CD4-positive, alpha-beta T cell treated with Interleukin-1 beta for 1 hour (primary cell): Measurements from ENCODE around the gene CIB4.
A peak's percentile ranks its signal among the peaks of the same experiment; 100 is the strongest.

Experiments
- DNase-seq, 2 donors: peaks; one replicate each; pipeline ENCODE4 v3.0.0-alpha.2; 2020 to 2022

Gene CIB4

DNA sequence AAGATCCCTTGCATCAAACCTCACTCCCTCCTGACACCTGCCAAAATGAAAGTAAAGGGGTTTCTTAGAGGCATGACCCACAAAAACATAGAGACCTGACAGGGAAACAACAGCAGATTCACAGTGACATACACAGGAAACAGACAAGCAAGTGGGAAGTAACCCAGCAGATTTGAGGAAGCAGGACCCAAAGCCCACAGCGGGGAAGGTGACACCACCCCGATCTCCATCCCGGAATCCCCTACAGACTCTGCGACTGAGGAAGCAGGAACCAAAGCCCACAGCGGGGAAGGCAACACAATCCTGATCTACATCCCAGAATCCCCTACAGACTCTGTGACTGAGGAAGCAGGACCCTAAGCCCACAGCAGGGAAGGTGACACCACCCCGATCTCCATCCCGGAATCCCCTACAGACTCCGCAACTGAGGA, 21.6 kb downstream of the CIB4 start:
- DNase-seq = no peak

GRCh38 chr2:26619096-26619495, 22.1 kb downstream of the CIB4 start:
- no peak for DNase-seq

- no peak for DNase-seq
Observed at GRCh38 chr2:26618611-26619010, 22.6 kb downstream of the CIB4 start.

DNA sequence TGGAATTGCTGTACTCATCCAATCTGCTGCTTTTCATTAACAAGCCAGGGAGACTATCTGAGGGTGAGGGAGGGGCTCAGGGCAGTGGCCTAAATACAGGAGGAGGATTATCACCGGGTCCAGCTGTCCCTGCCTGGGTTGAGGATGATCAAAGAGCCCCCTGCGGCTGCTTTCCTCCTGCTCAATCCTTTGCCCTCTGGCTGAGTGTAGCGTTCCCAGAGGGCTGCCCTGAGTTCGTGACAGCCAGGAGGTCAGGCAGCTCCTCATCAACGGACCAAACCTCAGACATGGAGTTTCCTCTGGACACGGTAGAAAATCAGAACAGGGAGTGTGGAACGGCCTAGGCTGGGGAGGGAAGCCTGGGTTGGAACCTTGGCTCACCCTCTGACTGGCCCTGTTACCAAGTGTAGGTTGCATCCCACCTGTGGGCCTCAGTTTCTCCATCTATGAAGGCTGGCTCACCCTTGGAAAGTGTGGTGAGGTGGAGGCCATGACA, 23.5 kb downstream of the CIB4 start:
- no peak for DNase-seq

DNA sequence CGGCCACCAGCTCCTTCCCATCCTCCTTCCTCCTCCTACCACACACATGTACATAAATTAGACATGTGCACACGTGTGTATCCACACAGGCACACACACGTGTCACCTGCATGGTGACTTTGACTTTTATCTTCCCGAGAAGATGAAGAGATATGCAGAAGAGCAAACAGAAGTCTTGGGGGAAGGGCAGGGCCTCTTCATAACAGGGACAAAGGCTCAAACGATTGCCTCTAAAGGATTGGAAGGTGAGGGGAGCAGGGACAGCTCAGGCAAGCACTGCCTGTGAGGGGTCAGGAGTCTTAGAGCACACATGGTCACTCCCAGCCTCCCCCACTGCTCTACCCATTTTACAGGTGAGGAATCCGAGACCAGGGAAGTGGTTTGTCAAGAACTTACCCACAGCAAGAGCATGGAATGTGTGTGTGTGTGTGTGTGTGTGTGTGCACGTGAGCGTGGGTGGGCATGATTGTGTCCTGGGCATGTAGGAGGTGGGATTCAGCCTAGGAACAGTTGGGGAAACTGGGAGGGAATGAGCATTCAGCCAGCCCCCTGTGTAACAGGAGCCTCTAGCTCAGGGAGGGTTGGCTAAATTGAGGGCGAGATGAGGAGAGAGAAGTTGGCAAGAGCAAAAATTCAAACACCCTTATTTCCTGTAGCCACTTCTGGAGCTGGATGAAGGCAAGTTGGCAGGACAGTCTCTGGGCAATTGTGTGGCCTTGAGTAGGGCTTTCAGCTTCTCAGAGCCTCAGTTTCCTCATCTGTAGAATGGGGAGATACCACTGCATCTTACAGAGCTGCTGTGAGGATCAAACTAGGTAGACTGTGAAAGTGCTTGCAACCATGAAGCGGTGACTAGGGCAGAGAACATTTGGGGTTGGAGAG, 24.2 kb downstream of the CIB4 start:
- no peak for DNase-seq

- DNase-seq = no peak
Observed at GRCh38 chr2:26615860-26616705, 25.1 kb downstream of the CIB4 start.

DNA sequence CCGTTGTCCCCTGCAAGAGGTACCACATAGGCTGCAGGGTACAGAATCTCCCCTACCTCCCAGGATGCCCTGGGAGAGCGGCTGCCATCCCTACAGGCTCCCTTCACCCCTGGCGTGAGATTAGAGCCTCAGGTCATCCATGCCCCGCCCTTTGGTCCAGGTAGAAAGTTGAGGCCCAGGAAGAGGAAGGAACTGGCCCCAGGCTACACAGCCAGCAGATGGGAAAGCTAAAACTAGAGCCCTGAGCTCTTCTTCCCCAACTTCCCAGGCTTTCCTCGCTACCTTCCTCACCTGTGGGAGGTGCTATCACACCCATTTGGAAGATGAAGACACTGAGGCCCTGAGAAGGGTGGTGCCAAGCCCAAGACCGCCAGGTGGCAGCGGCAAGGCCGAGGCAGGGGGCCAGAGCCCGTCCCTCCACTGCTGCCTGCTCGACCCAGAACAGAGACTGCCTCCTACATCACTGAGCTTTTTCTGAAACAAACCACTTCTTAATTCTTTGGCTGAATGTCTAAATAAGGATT, 25.8 kb downstream of the CIB4 start:
- DNase-seq = no peak

GRCh38 chr2:26614216-26615138, 26.7 kb downstream of the CIB4 start:
- DNase-seq = no peak

- DNase-seq = no peak
Observed at GRCh38 chr2:26613241-26614215, 27.6 kb downstream of the CIB4 start.

DNA sequence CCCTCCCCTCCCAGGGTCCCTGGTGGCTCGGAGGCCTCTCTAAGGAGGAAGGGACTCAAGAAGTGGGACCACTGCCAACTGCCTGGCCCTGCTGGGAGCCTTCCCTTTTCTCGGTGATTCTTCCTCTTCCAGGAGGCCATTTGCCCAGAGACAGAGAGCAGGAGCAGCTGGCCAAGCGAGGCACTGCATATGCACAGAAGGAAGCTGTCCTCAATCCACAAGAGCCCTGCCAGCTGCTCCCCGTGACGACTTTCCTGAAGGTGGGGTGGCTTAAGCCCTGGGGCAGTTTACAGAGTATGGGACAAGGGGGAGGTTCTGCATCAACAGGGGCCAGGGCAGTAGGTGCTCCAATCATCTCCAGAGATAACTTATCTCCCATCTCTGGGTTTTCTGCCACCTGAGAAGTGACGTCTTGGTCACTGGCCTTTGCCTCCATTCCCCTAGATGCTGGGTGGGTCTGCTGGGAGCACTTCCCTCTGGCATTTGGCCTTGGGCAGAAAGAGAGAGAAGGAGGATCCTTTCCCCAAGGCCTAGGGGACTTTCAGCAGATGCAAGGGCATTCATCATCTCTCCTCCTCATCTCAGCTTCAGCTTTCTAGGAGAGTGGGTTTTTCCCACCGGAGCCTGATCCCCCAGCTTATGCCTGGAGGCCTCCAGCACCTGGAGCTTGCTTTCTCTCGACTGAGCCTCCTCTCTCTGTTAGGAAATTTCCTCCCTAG, 28.5 kb downstream of the CIB4 start:
- no peak for DNase-seq

GRCh38 chr2:26612034-26612433, 29.1 kb downstream of the CIB4 start:
- DNase-seq = no peak

- DNase-seq = no peak
Observed at GRCh38 chr2:26610504-26611335, 30.4 kb downstream of the CIB4 start.

DNA sequence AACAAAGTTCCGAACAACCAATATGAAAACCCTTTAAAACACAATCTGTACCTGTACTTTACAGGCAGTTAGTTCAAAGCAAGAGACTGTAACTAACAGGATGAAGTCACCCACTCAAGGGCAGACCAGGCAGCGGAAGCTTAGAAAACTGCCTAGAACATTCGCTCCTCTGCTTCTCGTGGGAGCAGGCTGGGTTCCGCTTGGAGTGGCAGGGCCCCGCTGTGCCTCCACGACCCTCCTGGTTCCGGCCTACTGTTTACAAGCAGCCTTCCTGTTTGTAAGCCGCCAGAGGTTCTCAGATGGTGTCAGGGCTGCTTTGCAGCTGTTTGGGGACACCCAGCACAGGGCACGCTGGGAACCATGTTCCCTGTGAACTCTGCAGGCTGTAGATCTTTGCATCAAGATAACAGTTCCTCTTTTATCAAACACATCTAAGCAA, 31.3 kb downstream of the CIB4 start:
- no peak for DNase-seq

- DNase-seq = no peak
Observed at GRCh38 chr2:26609205-26609631, 31.9 kb downstream of the CIB4 start.

DNA sequence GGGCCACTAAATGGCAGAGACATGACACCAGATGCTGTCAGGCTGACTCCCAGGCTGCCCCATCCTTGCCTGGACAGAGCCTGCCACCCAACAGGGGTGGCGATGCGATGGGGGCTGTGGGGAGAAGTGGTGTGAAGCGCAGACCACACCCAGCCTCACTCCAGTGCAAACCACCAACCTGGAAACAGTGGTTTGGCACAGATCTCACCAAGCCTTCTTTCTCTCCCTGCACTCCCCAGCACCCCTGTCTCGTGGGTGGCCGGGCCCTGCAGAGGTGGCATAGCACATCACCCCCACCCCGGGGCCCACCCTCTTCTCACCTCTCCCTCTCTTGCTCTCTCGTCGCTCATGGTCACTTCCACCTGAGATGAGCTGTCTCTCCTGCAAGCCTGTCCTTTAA, 32.6 kb downstream of the CIB4 start:
- DNase-seq = peak in 1 of 2 donors; percentile 8

- no peak for DNase-seq
Observed at GRCh38 chr2:26607698-26608097, 33.5 kb downstream of the CIB4 start.

- DNase-seq = no peak
Observed at GRCh38 chr2:26606847-26607190, 34.3 kb downstream of the CIB4 start.

DNA sequence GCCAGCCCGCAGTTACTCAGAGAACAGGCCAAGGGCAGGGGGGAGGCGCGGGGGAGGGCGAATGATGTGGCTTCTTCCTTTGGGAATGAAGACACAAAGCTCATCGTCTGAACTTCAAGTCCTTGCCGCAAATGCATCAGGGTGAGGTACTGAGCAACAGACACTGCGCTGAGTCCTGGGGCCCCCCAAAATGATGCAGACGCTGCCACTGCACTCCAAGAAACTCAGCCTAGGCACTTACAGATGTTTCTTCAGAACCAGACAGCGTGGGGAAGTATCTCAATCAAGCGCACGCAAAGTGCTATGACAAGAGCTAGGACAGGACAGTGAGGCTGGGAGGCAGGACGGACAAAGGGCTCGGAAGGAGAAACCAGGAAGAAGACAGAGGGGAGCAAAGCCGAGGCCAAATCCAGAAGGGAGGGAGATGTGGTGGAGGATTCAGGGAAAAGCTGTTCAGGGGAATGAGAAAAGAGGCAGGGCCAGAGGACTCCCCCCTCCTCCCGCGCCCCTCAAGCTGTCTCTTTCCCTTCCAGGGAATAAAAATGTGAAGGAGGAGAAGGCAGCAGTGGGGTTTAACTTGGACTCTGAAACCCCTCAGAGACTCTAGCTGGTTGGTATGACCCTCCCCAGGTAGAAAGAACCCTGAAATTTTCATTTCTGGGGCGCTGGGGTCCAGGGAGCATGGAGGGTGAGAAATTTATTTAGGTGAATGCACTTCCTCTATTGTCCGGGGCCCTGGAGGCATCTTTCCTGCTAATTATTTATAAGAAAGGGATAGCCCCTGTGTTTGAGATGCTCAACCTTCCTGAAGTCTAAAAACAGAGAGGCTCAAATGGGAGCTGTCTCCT, 34.9 kb downstream of the CIB4 start:
- no peak for DNase-seq
